Small intestine (tissue), 7 donors: ENCODE data around the gene SMDT1. TPM values are rescaled to one million over a fixed set of nuclear protein-coding genes. Genes with fewer than 3 reads are reported as not detected.
"Not testable (repeated sequence)": the region's sequence is repeated elsewhere in the genome, so short reads cannot be mapped to it uniquely, and the experiment has no call there.

Source experiments
- DNase-seq, 2 donors: peaks; one replicate each; pipeline versions ENCODE4 v3.0.0 to v3.0.0-alpha.2; 2013
- FAIRE-seq: peaks from 2 replicates; lab custom pipeline; 2012; peaks lifted over from hg19 to GRCh38; lab: Jason Lieb, UNC
- H3K27ac ChIP-seq, 3 donors: one replicate each; pipeline ENCODE4 v1.5.1; 2013; ENCODE audit warnings: low read length in 2 of 3, mild to moderate bottlenecking in 2 of 3, control low read depth in 1 of 3, inconsistent platforms in 1 of 3, low read depth in 1 of 3, moderate library complexity in 1 of 3
- H3K27me3 ChIP-seq, 3 donors: one replicate each; pipeline ENCODE4 v1.6.1; 2013; ENCODE audit warnings: low read length in 3 of 3, inconsistent platforms in 1 of 3; ENCODE audit not compliant: control insufficient read depth in 3 of 3, insufficient read depth in 3 of 3
- H3K36me3 ChIP-seq, 3 donors: one replicate each; pipeline ENCODE4 v1.6.1; 2013; ENCODE audit warnings: low read length in 3 of 3, inconsistent platforms in 1 of 3, low read depth in 1 of 3, mild to moderate bottlenecking in 1 of 3, moderate library complexity in 1 of 3; ENCODE audit not compliant: control insufficient read depth in 3 of 3, insufficient read depth in 2 of 3
- H3K4me1 ChIP-seq, 3 donors: one replicate each; pipeline ENCODE4 v1.6.1; 2013; ENCODE audit warnings: low read length in 2 of 3, inconsistent platforms in 1 of 3, low read depth in 1 of 3, mild to moderate bottlenecking in 1 of 3, moderate library complexity in 1 of 3; ENCODE audit not compliant: control insufficient read depth in 3 of 3, insufficient read depth in 2 of 3
- H3K4me3 ChIP-seq, 3 donors: one replicate each; pipeline ENCODE4 v1.5.1; 2013; ENCODE audit warnings: low read length in 3 of 3, control low read depth in 1 of 3, inconsistent platforms in 1 of 3, low read depth in 1 of 3, mild to moderate bottlenecking in 1 of 3, moderate library complexity in 1 of 3
- H3K9me3 ChIP-seq, 2 donors: one replicate each; pipeline ENCODE4 v1.6.1; 2013; ENCODE audit warnings: low read depth in 1 of 2, low read length in 1 of 2; ENCODE audit not compliant: control insufficient read depth in 2 of 2, insufficient read depth in 1 of 2
- WGBS, 3 donors: extraction: QIAGEN DNeasy Blood & Tissue Kit; methylation state at CpG; one replicate each; pipeline ENCODE4 v1.1.7; 2013; 5-methylcytosine and 5-hydroxymethylcytosine counted together
- polyA plus RNA-seq, 4 donors: library from polyadenylated mRNA; stranded (reverse) in 3 of 4; unstranded in 1 of 4; fragments of 200-250 nt in 3 of 4; fragments of 120-200 nt in 1 of 4; gene quantifications; one replicate each; pipeline versions ENCODE4 v1.2.1 to v1.2.3, GENCODE V29; 2013
- donor health status: healthy with polysubstance abuse.
- donor health status: control.
- donor health status: control.
- donor health status: Bipolar disorder and iron deficiency.
- donor health status: healthy.

The SMDT1 gene
- polyA plus RNA-seq, 4 donors, result 98.4 to 304 (median 134) TPM

DNA sequence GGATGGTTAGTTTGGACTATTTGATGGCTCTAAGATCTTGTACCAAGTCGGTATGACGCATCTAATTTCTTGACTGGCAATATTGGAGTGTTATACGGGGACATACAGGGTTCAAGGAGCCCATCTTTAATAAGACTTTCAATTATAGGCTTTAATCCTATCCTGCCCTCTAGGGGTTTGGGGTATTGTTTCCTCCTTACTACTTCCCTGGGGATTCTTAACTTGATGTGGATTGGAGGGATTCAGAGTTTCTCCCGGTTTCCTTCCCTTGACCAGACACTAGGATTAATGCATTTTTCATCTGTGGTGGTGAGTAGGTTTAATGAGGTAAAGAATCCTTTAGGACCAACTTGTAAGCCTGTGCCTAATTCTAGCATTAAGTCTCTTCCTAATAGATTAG is 32.3 kb downstream of the SMDT1 start:
- Histone ChIP-seq H3K4me1 (no peaks in the 10 kb centered on the region), H3K27ac (no peak overlapping the region), H3K36me3 (peaks cover 0 to 10% (median 0%) of the 10 kb centered on the region in 3 donors), H3K4me3 (no peak overlapping the region), H3K9me3 (peaks cover 2 to 28% of the 10 kb centered on the region in 2 donors), H3K27me3 (no peaks in the 10 kb centered on the region)
- DNase-seq (no peak), FAIRE-seq (no peak)
- WGBS, 3 donors, result 63 to 88% (median 71%) methylated on average over 4 of the region's 4 CpGs

DNA sequence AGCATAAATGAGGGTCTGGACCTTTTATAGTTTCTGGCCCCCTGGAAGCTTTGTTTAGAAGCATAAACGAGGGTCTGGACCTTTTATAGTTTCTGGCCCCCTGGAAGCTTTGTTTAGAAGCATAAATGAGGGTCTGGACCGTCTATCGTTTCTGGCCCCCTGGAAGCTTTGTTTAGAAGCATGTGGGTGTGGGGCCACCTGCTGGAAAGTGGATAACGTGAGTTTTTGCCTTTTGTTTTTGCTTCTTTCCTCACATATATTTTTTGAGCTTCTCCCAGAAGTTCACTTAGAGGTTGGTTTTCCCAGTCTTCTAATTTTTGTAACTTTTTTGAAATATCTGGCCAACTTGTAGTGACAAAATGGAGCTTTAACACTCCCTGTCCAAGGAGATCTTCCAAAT is 33.3 kb downstream of the SMDT1 start:
- H3K27ac ChIP-seq, FAIRE-seq, DNase-seq, H3K27me3 ChIP-seq, H3K4me3 ChIP-seq, H3K4me1 ChIP-seq: not testable (repeated sequence)
- peaks cover 0 to 10% (median 0%) of the 10 kb centered on the region in 3 donors for H3K36me3 ChIP-seq
- 20 to 28% (median 26%) methylated on average over 3 to 4 of the region's 4 CpGs for WGBS, 3 donors
- peaks cover 2 to 30% of the 10 kb centered on the region in 2 donors for H3K9me3 ChIP-seq

- Histone ChIP-seq H3K27me3 (no peaks in the 10 kb centered on the region), H3K4me1 (no peaks in the 10 kb centered on the region), H3K9me3 (peaks cover 2 to 30% of the 10 kb centered on the region in 2 donors), H3K4me3 (no peak overlapping the region), H3K36me3 (peaks cover 0 to 8% (median 0%) of the 10 kb centered on the region in 3 donors), H3K27ac (no peak overlapping the region)
- WGBS, 3 donors, result 93 to 97% (median 96%) methylated on average over 7 of the region's 7 CpGs
- FAIRE-seq, result no peak
- DNase-seq, result no peak
Observed at GRCh38 chr22:42114721-42115120, 35.2 kb downstream of the SMDT1 start.

DNA sequence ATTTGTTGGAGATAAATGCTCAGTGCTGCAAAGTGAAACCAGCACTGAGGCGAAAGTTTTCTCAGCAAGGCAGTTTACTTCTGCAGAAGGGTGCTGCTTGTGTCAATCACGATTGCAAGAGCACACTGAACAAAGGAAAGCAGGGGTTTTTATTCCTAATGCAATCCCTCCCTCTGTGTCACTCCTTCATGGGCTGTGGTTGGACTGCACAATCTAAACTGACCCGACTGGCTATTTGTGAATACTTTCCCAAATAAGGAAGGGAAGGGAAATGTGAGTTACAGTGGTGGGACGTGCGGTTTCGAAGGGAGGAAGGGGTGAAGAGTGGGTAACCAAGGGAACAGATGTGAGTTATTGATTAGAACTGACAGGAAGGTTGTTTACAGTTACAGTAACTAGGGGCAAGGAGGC is 35.9 kb downstream of the SMDT1 start:
- FAIRE-seq, H3K4me3 ChIP-seq, DNase-seq, H3K36me3 ChIP-seq, H3K27ac ChIP-seq, H3K27me3 ChIP-seq, H3K4me1 ChIP-seq: not testable (repeated sequence)
- 85 to 94% (median 87%) methylated on average over 6 of the region's 6 CpGs for WGBS, 3 donors
- peaks cover 2 to 30% of the 10 kb centered on the region in 2 donors for H3K9me3 ChIP-seq

GRCh38 chr22:42116848-42117424 is 37.4 kb downstream of the SMDT1 start:
- Histone ChIP-seq H3K4me1 (no peaks in the 10 kb centered on the region), H3K4me3 (no peak overlapping the region), H3K27ac (no peak overlapping the region), H3K27me3 (no peaks in the 10 kb centered on the region), H3K36me3 (peaks cover 0 to 8% (median 0%) of the 10 kb centered on the region in 3 donors), H3K9me3 (peaks cover 2 to 30% of the 10 kb centered on the region in 2 donors)
- DNase-seq (peak; percentile 12 to 25), FAIRE-seq (no peak)
- 59 to 77% (median 62%) methylated on average over 4 of the region's 4 CpGs for WGBS, 3 donors

DNA sequence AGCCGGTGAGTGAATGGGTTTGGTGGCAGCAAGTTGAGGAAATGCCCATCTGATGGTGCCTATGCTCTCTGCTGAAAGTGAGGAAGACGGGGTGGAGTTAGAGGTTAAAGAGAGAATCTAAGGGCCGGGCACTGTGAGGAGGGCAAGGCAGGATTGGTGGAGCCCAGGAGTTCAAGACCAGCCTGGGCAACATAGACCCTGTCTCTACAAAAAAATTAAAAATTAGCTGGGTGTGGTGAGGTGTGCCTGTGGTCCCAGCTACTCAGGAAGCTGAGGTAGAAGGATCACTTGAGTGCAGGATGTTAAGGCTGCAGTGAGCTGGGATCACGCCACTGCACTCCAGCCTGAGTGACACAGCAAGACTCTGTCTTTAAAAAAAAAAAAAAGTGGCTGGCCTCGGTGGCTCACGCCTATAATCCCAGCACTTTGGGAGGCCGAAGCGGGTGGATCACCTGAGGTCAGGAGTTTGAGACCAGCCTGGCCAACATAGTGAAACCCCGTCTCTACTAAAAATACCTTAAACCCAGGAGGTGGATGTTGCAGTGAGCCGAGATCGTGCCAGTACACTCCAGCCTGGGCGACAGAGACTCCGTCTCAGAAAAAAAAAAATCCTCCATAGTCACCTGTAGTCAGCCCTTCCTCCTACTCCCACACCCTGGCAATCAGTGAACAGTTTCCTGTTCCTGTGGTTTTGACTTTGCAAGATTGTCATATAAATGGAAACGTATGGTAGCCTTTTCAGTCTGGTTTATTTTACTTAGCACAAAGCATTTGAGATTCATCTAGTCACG is 40.9 kb downstream of the SMDT1 start:
- DNase-seq, result peak in 1 of 2 donors; percentile 17
- not testable (repeated sequence) for H3K27ac ChIP-seq, H3K4me1 ChIP-seq, H3K27me3 ChIP-seq, H3K4me3 ChIP-seq, FAIRE-seq, H3K36me3 ChIP-seq
- peaks cover 0 to 13% of the 10 kb centered on the region in 2 donors for H3K9me3 ChIP-seq
- WGBS, 3 donors, result 58 to 75% (median 62%) methylated on average over 15 of the region's 15 CpGs

GRCh38 chr22:42123529-42123928 is 44.0 kb downstream of the SMDT1 start:
- not testable (repeated sequence) for FAIRE-seq, H3K36me3 ChIP-seq, DNase-seq, H3K27ac ChIP-seq, H3K27me3 ChIP-seq, H3K9me3 ChIP-seq, H3K4me3 ChIP-seq, H3K4me1 ChIP-seq
- WGBS, 3 donors, result no CpG with 5 or more reads among the region's 4 CpGs

DNA sequence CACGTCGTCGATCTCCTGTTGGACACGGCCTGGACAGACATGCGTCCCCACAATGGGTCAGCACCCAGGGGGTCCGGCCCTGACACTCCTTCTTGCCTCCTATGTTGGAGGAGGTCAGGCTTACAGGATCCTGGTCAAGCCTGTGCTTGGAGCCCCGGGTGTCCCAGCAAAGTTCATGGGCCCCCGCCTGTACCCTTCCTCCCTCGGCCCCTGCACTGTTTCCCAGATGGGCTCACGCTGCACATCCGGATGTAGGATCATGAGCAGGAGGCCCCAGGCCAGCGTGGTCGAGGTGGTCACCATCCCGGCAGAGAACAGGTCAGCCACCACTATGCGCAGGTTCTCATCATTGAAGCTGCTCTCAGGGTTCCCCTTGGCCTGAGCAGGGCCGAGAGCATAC is 48.1 kb downstream of the SMDT1 start:
- DNase-seq, result no peak
- no peak for FAIRE-seq
- no peaks in the 10 kb centered on the region for H3K27me3 ChIP-seq
- H3K4me3 ChIP-seq, result no peak overlapping the region
- H3K9me3 ChIP-seq, result peaks cover 0 to 2% of the 10 kb centered on the region in 2 donors
- WGBS, 3 donors, result 85 to 94% (median 88%) methylated on average over 16 of the region's 16 CpGs
- H3K27ac ChIP-seq, result no peak overlapping the region
- H3K4me1 ChIP-seq, result peaks cover 0 to 3% (median 2%) of the 10 kb centered on the region in 3 donors
- H3K36me3 ChIP-seq, result peaks cover 0 to 7% (median 3%) of the 10 kb centered on the region in 3 donors
